Memory B cell (primary cell): ENCODE results near the gene CR1L.
"Not testable (repeated sequence)": the region's sequence is repeated elsewhere in the genome, so short reads cannot be mapped to it uniquely, and the experiment has no call there.

Experiments
- ATAC-seq: fragments of 150-1000 bp; cut with Tn5 transposase; 2 replicates; pipeline ENCODE4 v1.10.0; 2021; ENCODE audit warnings: low read depth, mild to moderate bottlenecking, moderate library complexity
- DNase-seq, 2 donors: peaks; one replicate each; pipeline ENCODE4 v3.0.0; 2022; ENCODE audit warnings: low spot score in 2 of 2
- H3K27ac Mint-ChIP-seq: one replicate; pipeline ENCODE4 v1.8.0; 2022; ENCODE audit warnings: mild to moderate bottlenecking, moderate library complexity, mixed read lengths
- H3K27me3 Mint-ChIP-seq: one replicate; pipeline ENCODE4 v1.8.0; 2022; ENCODE audit warnings: mixed read lengths
- H3K36me3 Mint-ChIP-seq: one replicate; pipeline ENCODE4 v1.8.0; 2022; ENCODE audit warnings: mild to moderate bottlenecking, mixed read lengths
- H3K4me1 Mint-ChIP-seq: one replicate; pipeline ENCODE4 v1.8.0; 2022; ENCODE audit warnings: mixed read lengths
- H3K4me3 Mint-ChIP-seq: one replicate; pipeline ENCODE4 v1.8.0; 2022; ENCODE audit warnings: mild to moderate bottlenecking, moderate library complexity, mixed read lengths
- H3K9me3 Mint-ChIP-seq: one replicate; pipeline ENCODE4 v1.8.0; 2022; ENCODE audit warnings: mixed read lengths

CR1L gene

GRCh38 chr1:207680590-207681388 lies 35.9 kb downstream of the CR1L start:
- not testable (repeated sequence) for H3K36me3 Mint-ChIP-seq, H3K27ac Mint-ChIP-seq, ATAC-seq, H3K9me3 Mint-ChIP-seq, DNase-seq, H3K4me1 Mint-ChIP-seq, H3K27me3 Mint-ChIP-seq, H3K4me3 Mint-ChIP-seq

GRCh38 chr1:207682872-207683434 lies 38.0 kb downstream of the CR1L start:
- ATAC-seq, H3K27me3 Mint-ChIP-seq, H3K36me3 Mint-ChIP-seq, H3K4me1 Mint-ChIP-seq, DNase-seq, H3K9me3 Mint-ChIP-seq, H3K27ac Mint-ChIP-seq, H3K4me3 Mint-ChIP-seq: not testable (repeated sequence)

- not testable (repeated sequence) for DNase-seq, H3K36me3 Mint-ChIP-seq, H3K9me3 Mint-ChIP-seq, H3K4me3 Mint-ChIP-seq, H3K27ac Mint-ChIP-seq, H3K27me3 Mint-ChIP-seq, H3K4me1 Mint-ChIP-seq, ATAC-seq
These were observed 45.6 kb downstream of the CR1L start for GRCh38 chr1:207690551-207690950.

- Mint-ChIP-seq H3K36me3 (no peaks in the 10 kb centered on the region), H3K27ac (no peak overlapping the region), H3K9me3 (peaks cover 1% of the 10 kb centered on the region), H3K27me3 (peaks cover 6% of the 10 kb centered on the region), H3K4me1 (no peaks in the 10 kb centered on the region), H3K4me3 (no peak overlapping the region)
- ATAC-seq = no peak
- no peak for DNase-seq
These were observed 46.1 kb downstream of the CR1L start for GRCh38 chr1:207691010-207691409.

GRCh38 chr1:207691841-207692240 lies 46.9 kb downstream of the CR1L start:
- no peaks in the 10 kb centered on the region for H3K9me3 Mint-ChIP-seq
- no peak overlapping the region for H3K27ac Mint-ChIP-seq
- H3K4me3 Mint-ChIP-seq = no peak overlapping the region
- peaks cover 7% of the 10 kb centered on the region for H3K27me3 Mint-ChIP-seq
- ATAC-seq (no peak), DNase-seq (no peak)
- no peaks in the 10 kb centered on the region for H3K4me1 Mint-ChIP-seq
- H3K36me3 Mint-ChIP-seq = no peaks in the 10 kb centered on the region

- not testable (repeated sequence) for H3K4me1 Mint-ChIP-seq, H3K27ac Mint-ChIP-seq, ATAC-seq, H3K4me3 Mint-ChIP-seq, H3K36me3 Mint-ChIP-seq, DNase-seq, H3K27me3 Mint-ChIP-seq, H3K9me3 Mint-ChIP-seq
These were observed 47.4 kb downstream of the CR1L start for GRCh38 chr1:207692291-207692690.

GRCh38 chr1:207695891-207696290 lies 51.0 kb downstream of the CR1L start:
- no peak overlapping the region for H3K27ac Mint-ChIP-seq
- no peaks in the 10 kb centered on the region for H3K36me3 Mint-ChIP-seq
- no peaks in the 10 kb centered on the region for H3K9me3 Mint-ChIP-seq

GRCh38 chr1:207698822-207699483 lies 54.0 kb downstream of the CR1L start:
- H3K27me3 Mint-ChIP-seq = peaks cover 7% of the 10 kb centered on the region
- DNase-seq (no peak), ATAC-seq (peak; percentile 43)
- H3K27ac Mint-ChIP-seq = no peak overlapping the region
- H3K4me1 Mint-ChIP-seq = no peaks in the 10 kb centered on the region
- H3K4me3 Mint-ChIP-seq = no peak overlapping the region
- H3K9me3 Mint-ChIP-seq = no peaks in the 10 kb centered on the region
- no peaks in the 10 kb centered on the region for H3K36me3 Mint-ChIP-seq

More at GRCh38 chr1:207695891-207696290, 51.0 kb downstream of the CR1L start:
- Mint-ChIP-seq H3K4me3 (no peak overlapping the region), H3K27me3 (peaks cover 10% of the 10 kb centered on the region), H3K4me1 (no peaks in the 10 kb centered on the region)
- no peak for DNase-seq
- no peak for ATAC-seq

- H3K36me3 Mint-ChIP-seq = no peaks in the 10 kb centered on the region
- DNase-seq = no peak
- H3K27ac Mint-ChIP-seq = no peak overlapping the region
- ATAC-seq = no peak
- H3K4me3 Mint-ChIP-seq = no peak overlapping the region
- no peaks in the 10 kb centered on the region for H3K9me3 Mint-ChIP-seq
- H3K27me3 Mint-ChIP-seq = peaks cover 3% of the 10 kb centered on the region
- no peaks in the 10 kb centered on the region for H3K4me1 Mint-ChIP-seq
These were observed 57.4 kb downstream of the CR1L start for GRCh38 chr1:207702317-207702716.

GRCh38 chr1:207703712-207704111 lies 58.8 kb downstream of the CR1L start:
- H3K27ac Mint-ChIP-seq = no peak overlapping the region
- no peaks in the 10 kb centered on the region for H3K27me3 Mint-ChIP-seq
- H3K9me3 Mint-ChIP-seq = no peaks in the 10 kb centered on the region
- ATAC-seq (no peak), DNase-seq (no peak)
- no peaks in the 10 kb centered on the region for H3K4me1 Mint-ChIP-seq
- no peak overlapping the region for H3K4me3 Mint-ChIP-seq
- H3K36me3 Mint-ChIP-seq = no peaks in the 10 kb centered on the region

- H3K4me3 Mint-ChIP-seq, ATAC-seq, H3K36me3 Mint-ChIP-seq, H3K27ac Mint-ChIP-seq, H3K9me3 Mint-ChIP-seq, DNase-seq, H3K27me3 Mint-ChIP-seq, H3K4me1 Mint-ChIP-seq: not testable (repeated sequence)
These were observed 63.1 kb downstream of the CR1L start for GRCh38 chr1:207708004-207708403.

- peaks cover 1% of the 10 kb centered on the region for H3K27me3 Mint-ChIP-seq
- no peaks in the 10 kb centered on the region for H3K9me3 Mint-ChIP-seq
- no peaks in the 10 kb centered on the region for H3K4me1 Mint-ChIP-seq
- ATAC-seq (no peak), DNase-seq (no peak)
- H3K4me3 Mint-ChIP-seq = no peak overlapping the region
- H3K27ac Mint-ChIP-seq = no peak overlapping the region
- no peaks in the 10 kb centered on the region for H3K36me3 Mint-ChIP-seq
These were observed 66.4 kb downstream of the CR1L start for GRCh38 chr1:207711285-207711684.

GRCh38 chr1:207712701-207713100 lies 67.8 kb downstream of the CR1L start:
- H3K4me3 Mint-ChIP-seq, DNase-seq, H3K36me3 Mint-ChIP-seq, H3K27ac Mint-ChIP-seq, H3K4me1 Mint-ChIP-seq, H3K27me3 Mint-ChIP-seq, ATAC-seq, H3K9me3 Mint-ChIP-seq: not testable (repeated sequence)

- Mint-ChIP-seq H3K9me3 (no peaks in the 10 kb centered on the region), H3K27me3 (peaks cover 1% of the 10 kb centered on the region), H3K4me3 (no peak overlapping the region), H3K4me1 (no peaks in the 10 kb centered on the region), H3K36me3 (no peaks in the 10 kb centered on the region), H3K27ac (no peak overlapping the region)
- no peak for ATAC-seq
- no peak for DNase-seq
These were observed 68.6 kb downstream of the CR1L start for GRCh38 chr1:207713529-207713928.
